Loucy (cell line): ENCODE data around the gene PPP1R9B.

ENCODE experiments used
- H2AFZ ChIP-seq: fragments of 200-600 bp; sonication (generic); 2 replicates; pipeline ENCODE4 v1.6.0; 2016; ENCODE audit warnings: antibody characterized with exemption, mild to moderate bottlenecking, low read length, moderate library complexity
- H3F3A ChIP-seq: fragments of 200-600 bp; 2 replicates; pipeline ENCODE4 v1.6.0; 2016; ENCODE audit warnings: antibody characterized with exemption, low read depth, mild to moderate bottlenecking
- H3K27me3 ChIP-seq: fragments of 200-600 bp; sonication (generic); 2 replicates; pipeline ENCODE4 v1.6.1; 2014; ENCODE audit warnings: low read length, mild to moderate bottlenecking; ENCODE audit not compliant: insufficient read depth, poor library complexity, severe bottlenecking
- H3K36me3 ChIP-seq: fragments of 200-600 bp; sonication (generic); 2 replicates; pipeline ENCODE4 v1.6.1; 2016; ENCODE audit warnings: low read length; ENCODE audit not compliant: insufficient read depth
- H3K4me1 ChIP-seq: fragments of 200-600 bp; sonication (generic); 2 replicates; pipeline ENCODE4 v1.5.1; 2014; ENCODE audit warnings: low read length, mild to moderate bottlenecking; ENCODE audit not compliant: insufficient read depth, poor library complexity, severe bottlenecking
- H3K4me2 ChIP-seq: fragments of 200-600 bp; sonication (generic); 2 replicates; pipeline ENCODE4 v1.6.0; 2014; ENCODE audit warnings: antibody characterized with exemption, low read length, low read depth, mild to moderate bottlenecking; ENCODE audit not compliant: poor library complexity, severe bottlenecking
- H3K4me3 ChIP-seq: fragments of 200-600 bp; sonication (generic); 2 replicates; pipeline ENCODE4 v1.5.1; 2014; ENCODE audit warnings: low read length, mild to moderate bottlenecking, mixed read lengths; ENCODE audit not compliant: poor library complexity, severe bottlenecking
- H3K79me2 ChIP-seq: fragments of 200-600 bp; sonication (generic); 2 replicates; pipeline ENCODE4 v1.6.1; 2014; ENCODE audit warnings: low read length; ENCODE audit not compliant: insufficient read depth
- H3K9ac ChIP-seq: fragments of 200-600 bp; sonication (generic); 2 replicates; pipeline ENCODE4 v1.6.0; 2014; ENCODE audit warnings: mild to moderate bottlenecking, low read depth, low read length, moderate library complexity; ENCODE audit not compliant: poor library complexity, severe bottlenecking
- H3K9me2 ChIP-seq: fragments of 200-600 bp; sonication (generic); replicated peaks from 2 replicates; pipeline ENCODE4 v1.6.1; 2016; ENCODE audit warnings: low read depth, low read length, mixed read lengths
- H3K9me3 ChIP-seq: fragments of 200-600 bp; sonication (generic); 2 replicates; pipeline ENCODE4 v1.6.1; 2014; ENCODE audit warnings: mild to moderate bottlenecking, antibody characterized with exemption, low read length, low read depth; ENCODE audit not compliant: insufficient read depth
- H4K20me1 ChIP-seq: fragments of 200-600 bp; sonication (generic); 2 replicates; pipeline ENCODE4 v1.6.0; 2014; ENCODE audit warnings: antibody characterized with exemption, low read length, mild to moderate bottlenecking; ENCODE audit not compliant: insufficient read depth, poor library complexity, severe bottlenecking
- CTCF ChIP-seq: fragments of 200-600 bp; sonication (generic); conservative IDR thresholded peaks from 2 replicates; pipeline ENCODE4 v1.5.1; 2014; ENCODE audit warnings: mild to moderate bottlenecking, antibody characterized with exemption, low read length
- EZH2phosphoT487 ChIP-seq: fragments of 200-600 bp; IDR thresholded peaks from 2 replicates; pipeline ENCODE4 v1.6.1; 2018; ENCODE audit warnings: antibody characterized with exemption, mild to moderate bottlenecking, moderate library complexity, borderline replicate concordance

PPP1R9B gene

GRCh38 chr17:50106393-50107131 is 43.9 kb downstream of the PPP1R9B start:
- Histone ChIP-seq H3K4me2 (no peak overlapping the region), H3K79me2 (no peaks in the 10 kb centered on the region), H3K27me3 (no peaks in the 10 kb centered on the region), H3K9me2 (no peaks in the 10 kb centered on the region), H4K20me1 (no peaks in the 10 kb centered on the region), H3K4me1 (peaks cover 7% of the 10 kb centered on the region), H3K4me3 (no peak overlapping the region), H3K9ac (no peak overlapping the region), H3K36me3 (peaks cover 11% of the 10 kb centered on the region; the same call in 1 of the 2 replicates), H3F3A (no peaks in the 10 kb centered on the region), H3K9me3 (no peaks in the 10 kb centered on the region), H2AFZ (no peak overlapping the region)
- TF ChIP-seq EZH2phosphoT487: no peak
- no peak for TF ChIP-seq CTCF

- H3F3A ChIP-seq: no peaks in the 10 kb centered on the region
Measured at GRCh38 chr17:50105811-50106210, 44.7 kb downstream of the PPP1R9B start.

GRCh38 chr17:50103941-50104340 is 46.5 kb downstream of the PPP1R9B start:
- Histone ChIP-seq H2AFZ (no peak overlapping the region), H3K4me2 (no peak overlapping the region)
- TF ChIP-seq CTCF (no peak), EZH2phosphoT487 (no peak)

More at GRCh38 chr17:50105811-50106210, 44.7 kb downstream of the PPP1R9B start:
- no peak overlapping the region for H2AFZ ChIP-seq
- H3K9ac ChIP-seq: no peak overlapping the region
- H3K4me3 ChIP-seq: no peak overlapping the region
- no peak for TF ChIP-seq EZH2phosphoT487
- TF ChIP-seq CTCF: no peak
- no peaks in the 10 kb centered on the region for H3K9me2 ChIP-seq
- H3K4me1 ChIP-seq: peaks cover 7% of the 10 kb centered on the region
- no peaks in the 10 kb centered on the region for H3K9me3 ChIP-seq
- no peaks in the 10 kb centered on the region for H4K20me1 ChIP-seq
- H3K27me3 ChIP-seq: no peaks in the 10 kb centered on the region
- H3K79me2 ChIP-seq: no peaks in the 10 kb centered on the region
- no peak overlapping the region for H3K4me2 ChIP-seq
- peaks cover 11% of the 10 kb centered on the region; the same call in 1 of the 2 replicates for H3K36me3 ChIP-seq

More at GRCh38 chr17:50103941-50104340, 46.5 kb downstream of the PPP1R9B start:
- Histone ChIP-seq H3K9me3 (no peaks in the 10 kb centered on the region), H4K20me1 (no peaks in the 10 kb centered on the region), H3F3A (no peaks in the 10 kb centered on the region), H3K9me2 (no peaks in the 10 kb centered on the region), H3K4me1 (peaks cover 17% of the 10 kb centered on the region), H3K4me3 (no peak overlapping the region), H3K79me2 (no peaks in the 10 kb centered on the region), H3K36me3 (peaks cover 5% of the 10 kb centered on the region; the same call in 1 of the 2 replicates), H3K27me3 (no peaks in the 10 kb centered on the region), H3K9ac (no peak overlapping the region)
